Esophagus (tissue), 2 donors: ENCODE data around the gene PPP1R14B. TPM values are rescaled to one million over a fixed set of nuclear protein-coding genes. Genes with fewer than 3 reads are reported as not detected.

Source experiments
- H3K27ac ChIP-seq, 2 donors: one replicate each; pipeline ENCODE4 v1.5.1; 2013; ENCODE audit warnings: low read depth in 2 of 2, mild to moderate bottlenecking in 2 of 2, inconsistent platforms in 1 of 2, low read length in 1 of 2, moderate library complexity in 1 of 2
- H3K27me3 ChIP-seq, 2 donors: one replicate each; pipeline ENCODE4 v1.6.1; 2013; ENCODE audit warnings: low read length in 2 of 2, control low read depth in 1 of 2, mild to moderate bottlenecking in 1 of 2; ENCODE audit not compliant: insufficient read depth in 2 of 2, control insufficient read depth in 1 of 2
- H3K36me3 ChIP-seq, 2 donors: one replicate each; pipeline ENCODE4 v1.6.1; 2013; ENCODE audit warnings: low read length in 1 of 2; ENCODE audit not compliant: control insufficient read depth in 2 of 2, insufficient read depth in 2 of 2
- H3K4me1 ChIP-seq, 2 donors: one replicate each; pipeline ENCODE4 v1.6.1; 2013; ENCODE audit warnings: low read length in 1 of 2; ENCODE audit not compliant: control insufficient read depth in 2 of 2, insufficient read depth in 2 of 2
- H3K4me3 ChIP-seq, 2 donors: one replicate each; pipeline ENCODE4 v1.5.1; 2013; ENCODE audit warnings: low read length in 2 of 2, mild to moderate bottlenecking in 2 of 2, low read depth in 1 of 2, moderate library complexity in 1 of 2
- H3K9me3 ChIP-seq, 2 donors: one replicate each; pipeline ENCODE4 v1.6.1; 2013; ENCODE audit warnings: mild to moderate bottlenecking in 2 of 2, low read depth in 1 of 2, low read length in 1 of 2, moderate library complexity in 1 of 2; ENCODE audit not compliant: control insufficient read depth in 2 of 2, insufficient read depth in 1 of 2
- WGBS, 2 donors: extraction: QIAGEN DNeasy Blood & Tissue Kit; methylation state at CpG; one replicate each; pipeline ENCODE4 v1.1.7; 2013; 5-methylcytosine and 5-hydroxymethylcytosine counted together
- polyA plus RNA-seq, 2 donors: library from polyadenylated mRNA; stranded (reverse); fragments of 200-250 nt; gene quantifications; one replicate each; pipeline ENCODE4 v1.2.3, GENCODE V29; 2013
- donor health status: healthy with polysubstance abuse.
- donor health status: Bipolar disorder and iron deficiency.

Gene PPP1R14B
- polyA plus RNA-seq, 2 donors: 211 to 349 TPM

DNA sequence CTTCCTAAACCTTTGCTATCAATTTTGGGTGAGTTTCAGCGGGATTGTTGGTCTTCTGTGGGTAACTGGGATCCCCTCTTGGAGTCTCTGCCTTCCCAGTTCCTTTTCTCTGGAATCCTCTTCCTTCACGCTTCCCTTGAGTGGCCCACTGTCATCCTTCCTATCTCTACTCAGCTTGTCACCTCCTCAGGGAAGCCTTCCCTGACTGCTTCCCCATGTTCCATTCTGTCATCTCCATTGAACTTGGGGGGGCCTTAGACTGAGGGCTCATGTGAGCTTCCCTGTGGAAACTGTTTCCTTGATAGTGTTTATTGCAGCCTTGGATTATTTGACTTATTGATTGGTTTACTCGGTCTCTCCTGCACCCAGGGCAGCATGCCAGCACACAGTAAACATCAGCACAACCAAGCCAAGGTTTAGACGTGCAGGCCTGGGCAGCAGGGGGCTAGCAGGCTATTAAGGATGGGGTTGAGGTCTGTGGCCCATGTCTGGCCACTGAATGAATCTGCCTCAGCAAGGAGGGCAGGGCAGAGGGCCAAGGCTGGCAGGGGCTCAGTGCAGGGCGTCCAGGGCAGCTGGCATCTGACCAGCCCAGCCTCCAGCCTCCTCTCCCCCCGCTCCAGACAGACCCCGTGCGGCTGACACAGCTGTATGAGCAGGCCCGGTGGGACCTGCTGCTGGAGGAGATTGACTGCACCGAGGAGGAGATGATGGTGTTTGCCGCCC is 28.0 kb downstream of the PPP1R14B start:
- peaks cover 0 to 10% of the 10 kb centered on the region in 2 donors for H3K4me1 ChIP-seq
- peaks cover 0 to 12% of the 10 kb centered on the region in 2 donors for H3K36me3 ChIP-seq
- no peak overlapping the region for H3K27ac ChIP-seq
- H3K27me3 ChIP-seq: no peaks in the 10 kb centered on the region
- H3K9me3 ChIP-seq: no peaks in the 10 kb centered on the region
- no peak overlapping the region for H3K4me3 ChIP-seq
- WGBS, 2 donors: 67 to 71% methylated on average over 10 to 11 of the region's 11 CpGs

DNA sequence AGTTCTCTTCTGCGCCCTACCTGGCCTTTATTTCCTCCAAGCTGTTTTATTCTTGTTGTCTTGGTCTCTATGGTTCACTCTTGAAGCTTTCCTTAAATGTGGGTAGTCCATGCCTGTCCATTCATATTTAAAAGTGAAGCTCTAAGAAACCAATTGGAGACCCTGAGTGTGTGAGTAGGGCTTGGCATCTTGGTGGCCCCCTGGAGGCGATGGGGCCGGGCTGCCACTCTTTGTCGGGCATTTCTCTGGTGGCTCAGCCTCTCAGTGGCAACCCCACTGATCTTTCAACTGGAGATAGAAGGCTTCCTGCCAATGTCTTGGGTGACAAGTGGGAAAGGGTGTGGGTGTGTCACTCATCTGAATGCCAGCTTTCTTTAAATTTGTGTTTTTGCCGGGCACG is 29.9 kb downstream of the PPP1R14B start:
- H3K36me3 ChIP-seq: peaks cover 0 to 5% of the 10 kb centered on the region in 2 donors
- no peak overlapping the region for H3K27ac ChIP-seq
- 81 to 83% methylated on average over 6 of the region's 6 CpGs for WGBS, 2 donors
- H3K4me3 ChIP-seq: no peak overlapping the region
- no peaks in the 10 kb centered on the region for H3K9me3 ChIP-seq
- no peaks in the 10 kb centered on the region for H3K4me1 ChIP-seq
- no peaks in the 10 kb centered on the region for H3K27me3 ChIP-seq

DNA sequence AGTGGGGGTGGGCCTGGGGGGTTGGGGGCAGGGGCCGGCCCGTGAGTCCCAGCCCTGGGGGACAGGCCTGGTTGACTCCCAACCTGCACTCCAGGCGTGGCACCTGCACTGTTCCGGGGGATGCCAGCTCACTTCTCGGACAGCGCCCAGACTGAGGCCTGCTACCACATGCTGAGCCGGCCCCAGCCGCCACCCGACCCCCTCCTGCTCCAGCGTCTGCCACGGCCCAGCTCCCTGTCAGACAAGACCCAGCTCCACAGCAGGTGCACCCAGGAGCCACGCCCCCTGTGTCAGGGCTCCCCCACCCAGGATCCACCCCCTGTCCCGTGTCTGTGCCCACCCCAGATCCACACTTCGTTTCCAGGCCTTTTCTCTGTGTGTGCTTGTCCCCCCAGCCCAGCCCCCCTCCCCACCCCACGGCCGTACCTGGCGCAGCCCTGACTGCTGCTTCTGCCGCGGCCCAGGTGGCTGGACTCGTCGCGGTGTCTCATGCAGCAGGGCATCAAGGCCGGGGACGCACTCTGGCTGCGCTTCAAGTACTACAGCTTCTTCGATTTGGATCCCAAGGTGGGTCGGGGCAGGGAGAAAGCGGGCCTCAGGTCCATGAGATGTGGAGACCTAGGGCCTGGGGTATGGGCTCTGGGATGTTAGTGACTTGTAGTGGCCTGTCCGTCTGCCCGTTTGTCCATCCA is 35.4 kb downstream of the PPP1R14B start:
- no peaks in the 10 kb centered on the region for H3K36me3 ChIP-seq
- no peaks in the 10 kb centered on the region for H3K27me3 ChIP-seq
- H3K9me3 ChIP-seq: no peaks in the 10 kb centered on the region
- H3K4me3 ChIP-seq: no peak overlapping the region
- WGBS, 2 donors: 78 to 88% methylated on average over 27 to 30 of the region's 30 CpGs
- no peak overlapping the region for H3K27ac ChIP-seq
- peaks cover 0 to 6% of the 10 kb centered on the region in 2 donors for H3K4me1 ChIP-seq

DNA sequence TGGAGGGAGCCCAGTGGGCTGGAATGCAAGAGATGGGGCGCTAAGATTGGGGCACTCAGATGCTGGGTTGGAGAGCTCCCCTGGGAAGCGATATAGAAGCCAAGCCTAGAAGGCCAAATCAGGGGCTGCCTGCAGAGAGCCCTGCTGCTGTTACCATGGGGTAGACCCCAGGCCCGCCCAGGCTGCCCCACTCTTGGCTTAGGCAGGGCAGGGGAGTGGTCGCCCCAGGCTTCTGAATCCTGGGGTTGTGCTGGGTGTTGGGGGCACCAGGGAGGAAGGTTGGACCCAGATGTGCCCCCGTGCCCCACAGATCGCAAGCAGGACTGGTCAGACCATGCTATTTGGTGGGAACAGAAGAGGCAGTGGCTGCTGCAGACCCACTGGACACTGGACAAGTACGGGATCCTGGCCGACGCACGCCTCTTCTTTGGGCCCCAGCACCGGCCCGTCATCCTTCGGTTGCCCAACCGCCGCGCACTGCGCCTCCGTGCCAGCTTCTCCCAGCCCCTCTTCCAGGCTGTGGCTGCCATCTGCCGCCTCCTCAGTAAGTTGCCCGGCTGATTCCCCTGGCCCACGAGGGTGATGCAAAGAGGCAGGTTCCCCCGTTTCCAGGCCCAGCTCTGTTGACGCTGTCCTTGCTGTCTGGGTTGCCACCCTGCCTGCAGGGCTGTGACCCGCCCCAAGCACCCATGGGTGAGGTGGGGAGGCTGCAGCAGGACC is 36.3 kb downstream of the PPP1R14B start:
- peaks cover 3% of the 10 kb centered on the region in 2 donors for H3K36me3 ChIP-seq

DNA sequence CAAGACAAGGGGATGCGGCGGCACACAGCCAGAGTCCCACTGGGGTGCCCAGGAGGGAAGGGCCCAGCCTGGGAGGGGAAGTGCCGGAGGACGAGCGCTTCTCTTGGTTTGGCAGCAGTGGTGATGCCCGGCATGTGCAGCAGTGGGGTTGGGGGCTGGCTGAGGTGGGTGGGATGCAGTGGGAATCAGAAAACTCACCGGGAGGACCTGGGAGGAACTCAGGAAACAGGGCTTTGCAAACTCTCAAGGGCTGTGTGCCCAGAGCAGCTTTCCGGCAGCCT is 37.2 kb downstream of the PPP1R14B start:
- Histone ChIP-seq H3K4me3 (no peak overlapping the region), H3K9me3 (no peaks in the 10 kb centered on the region), H3K4me1 (peaks cover 0 to 6% of the 10 kb centered on the region in 2 donors), H3K36me3 (peaks cover 3% of the 10 kb centered on the region in 2 donors), H3K27ac (no peak overlapping the region), H3K27me3 (no peaks in the 10 kb centered on the region)
- WGBS, 2 donors: 82 to 86% methylated on average over 8 of the region's 8 CpGs

More for the DNA sequence above, 36.3 kb downstream of the PPP1R14B start:
- Histone ChIP-seq H3K4me3 (no peak overlapping the region), H3K4me1 (peaks cover 0 to 6% of the 10 kb centered on the region in 2 donors), H3K9me3 (no peaks in the 10 kb centered on the region), H3K27me3 (no peaks in the 10 kb centered on the region), H3K27ac (no peak overlapping the region)
- 89 to 93% methylated on average over 24 of the region's 24 CpGs for WGBS, 2 donors

DNA sequence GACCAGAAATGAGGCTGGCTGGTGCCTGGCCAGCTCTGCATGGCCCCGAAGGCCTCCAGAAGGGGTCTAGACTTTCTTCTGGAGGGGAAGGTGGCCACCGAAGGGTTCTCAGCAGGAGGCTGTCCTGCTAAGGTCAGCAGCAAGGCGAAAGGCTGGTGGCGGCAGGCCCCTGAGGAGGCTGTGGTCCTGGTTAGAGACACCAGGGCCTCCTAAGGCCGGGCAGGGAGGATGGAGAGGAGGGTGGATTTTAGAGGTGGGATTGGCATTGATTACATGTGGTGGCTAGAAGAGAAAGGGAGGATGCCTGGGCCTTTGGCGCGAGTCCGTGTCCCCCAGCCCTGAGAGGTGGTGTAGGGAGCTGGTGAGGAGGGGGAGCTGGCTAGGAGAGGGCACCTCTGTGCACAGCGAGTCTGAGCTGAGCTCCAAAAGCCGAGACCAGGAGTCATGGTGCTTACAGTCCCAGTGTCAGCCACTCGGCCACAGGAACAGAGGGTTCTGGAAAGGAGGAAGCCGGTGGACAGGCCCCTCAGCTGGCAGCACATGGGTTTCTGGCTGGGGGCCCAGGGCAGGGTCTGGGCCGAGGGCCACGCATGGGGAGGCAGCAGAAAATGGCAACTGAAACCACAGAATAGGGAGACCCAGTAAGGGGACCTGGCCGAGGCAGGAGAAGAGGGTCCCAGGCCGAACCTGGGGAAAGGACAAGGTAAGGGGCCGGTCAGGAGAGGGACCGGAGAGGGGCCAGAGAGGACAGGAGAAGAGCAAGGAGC is 37.8 kb downstream of the PPP1R14B start:
- Histone ChIP-seq H3K9me3 (no peaks in the 10 kb centered on the region), H3K4me3 (no peak overlapping the region), H3K4me1 (peaks cover 0 to 6% of the 10 kb centered on the region in 2 donors), H3K27ac (no peak overlapping the region), H3K36me3 (peaks cover 3 to 6% of the 10 kb centered on the region in 2 donors), H3K27me3 (no peaks in the 10 kb centered on the region)
- WGBS, 2 donors: 85 to 91% methylated on average over 18 of the region's 18 CpGs

DNA sequence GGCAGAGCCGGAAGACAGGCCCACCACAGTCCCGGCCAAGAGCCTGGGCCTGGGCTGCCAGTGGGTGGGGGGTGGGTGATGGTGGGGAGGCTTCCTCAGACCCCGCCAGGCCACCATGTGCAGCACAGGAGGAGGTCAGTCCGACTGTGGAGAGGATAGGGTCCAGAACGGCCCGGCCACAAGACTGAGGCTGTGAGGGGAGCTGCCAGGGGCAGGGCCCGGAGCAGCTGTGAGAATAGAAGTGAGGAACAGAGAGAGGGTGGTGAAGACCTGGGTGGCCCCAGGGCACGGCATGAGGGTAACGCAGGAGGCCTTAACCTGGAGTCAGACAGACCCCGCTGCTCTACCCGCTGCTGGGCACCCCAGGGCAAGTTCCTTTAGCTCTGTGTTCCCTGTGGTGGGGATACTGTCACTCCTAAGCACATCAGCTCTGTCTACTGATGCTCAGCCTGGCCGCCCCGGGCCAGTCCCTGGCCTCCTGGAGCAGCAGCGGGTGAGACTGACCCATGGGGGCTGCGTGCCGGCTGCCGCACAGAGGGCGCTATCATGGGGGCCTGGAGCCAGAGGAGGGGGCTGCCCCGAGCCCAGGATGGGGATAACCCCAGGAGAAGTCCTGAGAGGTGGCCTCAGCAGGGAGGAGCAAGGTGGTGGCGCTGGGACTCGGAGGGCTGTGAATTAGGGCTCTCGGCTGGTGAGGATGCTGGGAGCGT is 38.5 kb downstream of the PPP1R14B start:
- no peaks in the 10 kb centered on the region for H3K27me3 ChIP-seq
- H3K27ac ChIP-seq: peak overlapping the region; percentile 73 to 76
- H3K9me3 ChIP-seq: no peaks in the 10 kb centered on the region
- H3K4me3 ChIP-seq: peak overlapping the region; percentile 0 to 26
- peaks cover 0 to 6% of the 10 kb centered on the region in 2 donors for H3K4me1 ChIP-seq
- WGBS, 2 donors: 79 to 81% methylated on average over 23 of the region's 23 CpGs
- H3K36me3 ChIP-seq: peaks cover 5 to 13% of the 10 kb centered on the region in 2 donors

DNA sequence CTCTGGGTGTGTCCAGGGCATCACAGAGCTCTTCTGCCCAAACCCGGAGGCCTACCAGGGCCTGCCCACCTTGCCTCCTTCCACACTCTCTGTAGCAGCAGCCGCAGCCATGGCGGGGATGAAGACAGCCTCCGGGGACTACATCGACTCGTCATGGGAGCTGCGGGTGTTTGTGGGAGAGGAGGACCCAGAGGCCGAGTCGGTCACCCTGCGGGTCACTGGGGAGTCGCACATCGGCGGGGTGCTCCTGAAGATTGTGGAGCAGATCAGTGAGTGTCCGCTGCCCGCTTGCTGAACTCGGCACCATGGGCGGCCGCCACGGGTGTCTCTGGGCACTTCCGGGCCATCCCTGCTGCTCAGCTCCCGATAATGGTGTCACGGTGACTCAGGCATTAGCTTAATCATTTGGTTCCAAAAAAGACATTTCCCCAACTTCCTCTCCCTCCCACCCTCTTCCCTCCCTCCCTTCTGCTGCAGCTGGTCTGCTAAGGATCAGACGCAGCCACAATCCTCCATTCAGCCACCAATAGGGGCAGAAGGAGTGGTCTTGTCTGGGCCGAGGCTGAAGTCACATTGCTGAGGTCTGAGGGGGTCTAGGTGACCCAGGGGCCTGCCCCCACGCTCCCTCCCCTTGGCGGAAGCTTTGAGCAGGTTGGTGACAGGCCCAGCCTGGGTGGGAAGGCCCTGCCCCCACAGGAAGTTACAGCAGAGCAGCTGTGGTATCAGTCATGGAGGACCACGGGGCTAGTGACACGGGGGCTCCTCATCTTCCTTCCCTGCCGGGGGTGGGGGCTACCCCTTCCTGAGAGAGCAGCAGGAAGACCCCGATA is 39.3 kb downstream of the PPP1R14B start:
- Histone ChIP-seq H3K4me1 (peaks cover 0 to 6% of the 10 kb centered on the region in 2 donors), H3K36me3 (peaks cover 13 to 21% of the 10 kb centered on the region in 2 donors), H3K4me3 (peak overlapping the region; percentile 26 to 47), H3K27ac (peak overlapping the region; percentile 73 to 76), H3K27me3 (no peaks in the 10 kb centered on the region), H3K9me3 (no peaks in the 10 kb centered on the region)
- 53 to 60% methylated on average over 30 of the region's 30 CpGs for WGBS, 2 donors
